Measurements from ENCODE around the gene TRIM47.

Gene TRIM47

DNA sequence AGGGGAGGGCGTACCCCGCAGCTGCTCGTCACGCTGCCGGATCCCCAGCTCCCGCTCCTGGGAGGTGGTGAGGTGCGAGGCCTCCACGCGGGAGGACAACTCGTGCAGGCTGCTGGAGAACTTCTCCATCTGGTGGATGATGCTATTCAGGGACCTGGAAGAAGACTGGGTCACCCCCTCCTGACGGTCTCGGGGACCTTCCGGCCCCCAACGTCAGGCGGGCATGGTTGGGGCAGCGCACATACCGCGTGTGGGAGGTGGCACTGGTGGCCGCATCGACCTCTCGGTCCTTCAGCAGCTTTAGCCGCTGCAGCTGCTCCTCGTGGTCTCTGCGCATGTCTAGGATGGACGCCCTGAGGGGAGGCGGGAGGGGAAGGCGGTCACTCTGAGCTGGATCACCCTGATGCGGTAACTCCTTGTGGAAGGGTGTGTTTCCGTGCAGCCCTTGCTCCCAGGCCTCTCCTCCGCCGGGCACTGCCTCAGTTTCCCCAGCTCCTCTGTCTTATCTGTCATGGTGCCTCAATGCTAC lies 39.6 kb upstream of the TRIM47 start:
- no peak for DNase-seq (ENCODE audit: low read depth, low spot score)
- TF ChIP-seq, protein P1, sequence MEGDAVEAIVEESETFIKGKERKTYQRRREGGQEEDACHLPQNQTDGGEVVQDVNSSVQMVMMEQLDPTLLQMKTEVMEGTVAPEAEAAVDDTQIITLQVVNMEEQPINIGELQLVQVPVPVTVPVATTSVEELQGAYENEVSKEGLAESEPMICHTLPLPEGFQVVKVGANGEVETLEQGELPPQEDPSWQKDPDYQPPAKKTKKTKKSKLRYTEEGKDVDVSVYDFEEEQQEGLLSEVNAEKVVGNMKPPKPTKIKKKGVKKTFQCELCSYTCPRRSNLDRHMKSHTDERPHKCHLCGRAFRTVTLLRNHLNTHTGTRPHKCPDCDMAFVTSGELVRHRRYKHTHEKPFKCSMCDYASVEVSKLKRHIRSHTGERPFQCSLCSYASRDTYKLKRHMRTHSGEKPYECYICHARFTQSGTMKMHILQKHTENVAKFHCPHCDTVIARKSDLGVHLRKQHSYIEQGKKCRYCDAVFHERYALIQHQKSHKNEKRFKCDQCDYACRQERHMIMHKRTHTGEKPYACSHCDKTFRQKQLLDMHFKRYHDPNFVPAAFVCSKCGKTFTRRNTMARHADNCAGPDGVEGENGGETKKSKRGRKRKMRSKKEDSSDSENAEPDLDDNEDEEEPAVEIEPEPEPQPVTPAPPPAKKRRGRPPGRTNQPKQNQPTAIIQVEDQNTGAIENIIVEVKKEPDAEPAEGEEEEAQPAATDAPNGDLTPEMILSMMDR (IDR thresholded peaks at IDR 0.05; ENCODE audit: insufficient read depth, low read length, missing control alignments): no peak
- ChIA-PET CTCF (interaction anchor here (0.8 to 6.3 kb wide), 3 partner anchors 8 to 13 kb away, joined by 3 to 30 read pairs (median 5); partner anchors contain the start of gene MRPL38), POLR2A (interaction anchor here (0.6 kb wide), 1 partner anchor 21 kb away, joined by 3 read pairs; the partner anchor contains the start of gene TRIM65)
- H3K4me3 ChIP-seq (ENCODE audit: low read depth, low read length): no peak overlapping the region

DNA sequence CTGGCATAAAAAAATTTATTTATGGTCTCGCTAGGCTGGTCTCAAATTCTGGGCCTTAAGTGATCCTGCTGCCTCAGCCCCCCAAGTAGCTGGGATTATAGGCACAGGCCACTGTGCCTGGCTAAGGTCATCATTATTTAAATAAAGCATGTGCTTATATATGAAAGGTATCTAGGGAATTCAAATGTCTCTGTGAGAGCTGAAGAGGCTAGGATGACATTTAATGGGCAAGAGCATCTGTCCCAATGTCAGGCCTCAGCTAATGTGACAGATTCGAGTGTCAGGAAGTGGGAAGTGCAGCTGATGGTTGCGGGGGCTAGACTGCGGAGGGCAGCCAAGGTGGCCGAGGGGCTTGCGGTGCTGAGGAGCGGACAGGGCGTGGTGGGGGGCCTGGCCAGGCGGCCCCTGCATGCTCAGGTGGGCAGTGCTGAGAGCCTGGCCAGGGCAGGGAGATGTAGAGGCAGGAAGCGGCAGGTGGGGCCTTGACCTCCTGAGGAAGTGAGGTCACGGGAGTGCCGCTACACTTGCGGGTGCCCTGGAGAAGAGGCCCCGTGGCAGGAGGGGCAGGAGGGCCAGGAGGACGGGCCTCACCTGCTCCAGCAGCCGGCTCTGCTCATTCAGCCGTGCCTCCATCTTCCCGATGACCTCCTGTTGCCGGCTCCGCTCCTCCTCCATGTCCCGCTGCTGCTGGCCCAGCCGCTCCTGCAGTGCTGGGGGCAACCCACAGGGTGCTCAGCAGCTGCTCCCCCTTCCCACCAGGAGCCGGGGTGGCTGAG lies 38.9 kb upstream of the TRIM47 start:
- DNase-seq (ENCODE audit: low read depth, low spot score): no peak
- CTCF ChIA-PET: interaction anchor here (0.9 to 6.3 kb wide), 5 partner anchors 8 to 88 kb away, joined by 3 to 30 read pairs (median 4); partner anchors contain the start of gene MRPL38
- TF ChIP-seq, protein P1 (IDR thresholded peaks at IDR 0.05; ENCODE audit: insufficient read depth, low read length, missing control alignments): no peak
- POLR2A ChIA-PET: no interaction called here
- no peak overlapping the region for H3K4me3 ChIP-seq (ENCODE audit: low read depth, low read length)

DNA sequence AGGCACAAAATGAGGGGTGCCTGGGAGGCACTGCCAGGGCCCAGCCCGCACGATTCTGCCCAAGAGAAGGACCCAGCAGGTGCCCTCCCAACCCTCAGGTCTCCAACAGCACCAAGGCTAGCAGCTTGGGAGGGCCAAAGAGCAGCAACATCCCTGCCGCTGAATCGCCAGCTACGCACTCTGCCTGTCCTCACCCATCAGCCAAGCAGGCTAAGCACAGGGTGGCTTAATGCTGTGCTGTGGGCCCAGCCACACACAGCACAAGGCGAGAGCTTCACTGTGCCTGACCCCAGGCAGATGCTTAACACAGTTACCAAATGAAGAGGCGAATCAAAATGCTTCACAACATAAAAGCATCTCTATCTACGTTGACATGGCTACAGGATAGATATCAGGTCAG lies 36.9 kb upstream of the TRIM47 start:
- H3K4me3 ChIP-seq (ENCODE audit: low read depth, low read length): no peak overlapping the region
- TF ChIP-seq, protein P1 (IDR thresholded peaks at IDR 0.05; ENCODE audit: insufficient read depth, low read length, missing control alignments): no peak
- no peak for DNase-seq (ENCODE audit: low read depth, low spot score)
- ChIA-PET CTCF (interaction anchor here (6.3 kb wide), 1 partner anchor 10 kb away, joined by 30 read pairs; the partner anchor contains the start of gene MRPL38), POLR2A (interaction anchor here (1.1 kb wide), 2 partner anchors 10 kb away, joined by 3 to 4 read pairs; partner anchors contain the start of gene MRPL38)

DNA sequence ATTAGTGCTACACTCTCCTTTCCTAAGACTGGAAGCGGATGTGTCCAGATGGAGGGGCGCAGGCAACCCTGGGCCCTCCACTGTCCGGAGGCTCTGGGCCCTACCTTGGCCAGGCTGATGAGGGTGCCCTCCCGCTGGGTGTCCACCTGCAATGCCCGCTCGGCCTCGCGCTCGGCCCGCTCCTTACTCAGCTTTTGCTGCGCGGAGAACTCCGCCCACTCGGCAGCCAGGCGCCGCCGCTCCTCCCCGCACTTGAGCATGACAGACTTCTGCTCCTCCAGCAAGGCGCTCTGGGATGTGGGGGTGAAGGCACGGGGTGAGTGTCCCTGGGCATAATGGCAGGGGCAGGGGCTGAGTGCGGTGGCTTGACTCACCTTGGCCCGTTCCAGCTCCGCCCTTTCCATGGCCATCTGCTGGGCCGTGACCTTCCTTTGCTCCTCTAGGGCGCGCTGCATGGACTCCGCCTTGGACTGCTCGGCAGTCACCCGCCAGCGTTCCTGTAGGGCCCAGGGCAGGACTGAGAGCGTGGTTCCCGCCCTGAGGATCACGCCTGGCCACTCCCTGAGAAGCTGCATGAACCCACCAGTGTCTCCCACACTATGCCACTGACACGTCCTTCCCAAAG lies 36.4 kb upstream of the TRIM47 start:
- H3K4me3 ChIP-seq (ENCODE audit: low read depth, low read length): no peak overlapping the region
- DNase-seq (ENCODE audit: low read depth, low spot score): no peak
- CTCF ChIA-PET: interaction anchor here (6.3 kb wide), 1 partner anchor 10 kb away, joined by 30 read pairs; the partner anchor contains the start of gene MRPL38
- TF ChIP-seq, protein P1 (IDR thresholded peaks at IDR 0.05; ENCODE audit: insufficient read depth, low read length, missing control alignments): no peak
- POLR2A ChIA-PET: interaction anchor here (1.1 kb wide), 1 partner anchor 10 kb away, joined by 4 read pairs; the partner anchor contains the start of gene MRPL38

DNA sequence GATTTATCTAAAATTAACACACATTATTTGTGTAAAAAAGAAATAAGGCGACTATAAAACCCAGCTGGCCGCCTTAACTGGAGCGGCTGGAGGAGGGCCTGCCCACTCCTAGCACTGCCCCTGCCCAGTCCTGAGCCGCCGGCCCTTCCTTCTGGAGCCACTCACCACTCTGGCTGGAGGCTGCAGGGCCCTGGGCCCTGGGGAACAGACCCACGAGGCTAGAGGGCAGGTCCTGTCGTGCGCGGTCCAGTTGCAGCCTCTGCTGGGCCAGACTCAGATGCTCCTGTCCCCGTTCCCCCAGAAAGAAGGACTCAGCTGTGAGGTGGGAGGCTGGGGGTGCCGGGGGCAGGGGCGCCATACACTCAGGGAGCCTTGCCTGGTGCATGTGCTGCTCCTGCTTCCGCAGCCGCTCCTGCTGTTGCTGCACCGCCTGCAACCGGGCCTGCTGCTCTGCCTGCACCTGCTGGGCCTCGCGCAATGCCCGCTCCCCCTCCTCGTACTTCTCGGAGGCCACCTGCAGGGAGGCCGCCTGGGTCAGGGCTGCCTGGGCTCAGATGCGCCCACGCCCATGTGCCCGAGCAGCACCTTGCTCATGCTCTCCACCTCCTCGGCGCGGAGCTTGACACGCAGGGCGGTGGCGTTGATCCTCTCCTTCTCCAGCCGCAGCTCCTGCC lies 35.3 kb upstream of the TRIM47 start:
- no peak for DNase-seq (ENCODE audit: low read depth, low spot score)
- H3K4me3 ChIP-seq (ENCODE audit: low read depth, low read length): no peak overlapping the region
- TF ChIP-seq, protein P1 (IDR thresholded peaks at IDR 0.05; ENCODE audit: insufficient read depth, low read length, missing control alignments): no peak
- ChIA-PET POLR2A (no interaction called here), CTCF (interaction anchor here (1.3 kb wide), 1 partner anchor 8 kb away, joined by 4 read pairs; no protein-coding TSS in a partner anchor)

Measured in AG04449 (cell line).